ENCODE measurements around the gene ATP6V1B1.

DNA sequence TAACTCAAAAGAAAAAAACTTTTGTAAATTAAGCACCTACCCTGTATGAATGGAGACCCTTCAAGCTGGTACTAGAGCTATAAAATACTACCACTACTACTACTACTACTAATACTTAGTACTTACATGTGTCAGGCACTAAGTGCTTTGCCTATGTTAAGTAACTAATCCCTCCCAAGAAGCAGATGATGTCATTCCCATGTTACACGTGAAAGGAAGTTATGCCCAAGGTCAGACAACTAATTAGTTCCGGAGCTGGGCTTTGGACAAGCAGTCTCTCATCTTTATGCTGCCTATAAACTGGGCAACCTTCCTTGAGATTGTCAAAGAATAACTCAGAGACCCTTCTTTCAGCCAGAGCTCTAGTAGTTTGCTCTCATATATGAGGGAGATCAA lies 13.9 kb upstream of the ATP6V1B1 start:
- TF ChIP-seq POLR2AphosphoS5 (IDR thresholded peaks at IDR 0.05; ENCODE audit: low read length) (no peak), RAD21 (IDR thresholded peaks at IDR 0.05; ENCODE audit: insufficient read depth, low read depth, low read length) (no peak), RCOR1 (conservative IDR thresholded peaks at IDR 0.05; ENCODE audit: low read depth, low read length) (no peak), CHD4 (IDR thresholded peaks at IDR 0.05) (no peak), EP300 (IDR thresholded peaks at IDR 0.05; ENCODE audit: borderline replicate concordance in 1 of 2, control insufficient read depth in 1 of 2, low read depth in 2 of 2, low read length in 2 of 2) (no peak), POLR2A (IDR thresholded peaks at IDR 0.05; ENCODE audit: low read depth, low read length) (no peak)
- TF ChIP-seq, protein P1, sequence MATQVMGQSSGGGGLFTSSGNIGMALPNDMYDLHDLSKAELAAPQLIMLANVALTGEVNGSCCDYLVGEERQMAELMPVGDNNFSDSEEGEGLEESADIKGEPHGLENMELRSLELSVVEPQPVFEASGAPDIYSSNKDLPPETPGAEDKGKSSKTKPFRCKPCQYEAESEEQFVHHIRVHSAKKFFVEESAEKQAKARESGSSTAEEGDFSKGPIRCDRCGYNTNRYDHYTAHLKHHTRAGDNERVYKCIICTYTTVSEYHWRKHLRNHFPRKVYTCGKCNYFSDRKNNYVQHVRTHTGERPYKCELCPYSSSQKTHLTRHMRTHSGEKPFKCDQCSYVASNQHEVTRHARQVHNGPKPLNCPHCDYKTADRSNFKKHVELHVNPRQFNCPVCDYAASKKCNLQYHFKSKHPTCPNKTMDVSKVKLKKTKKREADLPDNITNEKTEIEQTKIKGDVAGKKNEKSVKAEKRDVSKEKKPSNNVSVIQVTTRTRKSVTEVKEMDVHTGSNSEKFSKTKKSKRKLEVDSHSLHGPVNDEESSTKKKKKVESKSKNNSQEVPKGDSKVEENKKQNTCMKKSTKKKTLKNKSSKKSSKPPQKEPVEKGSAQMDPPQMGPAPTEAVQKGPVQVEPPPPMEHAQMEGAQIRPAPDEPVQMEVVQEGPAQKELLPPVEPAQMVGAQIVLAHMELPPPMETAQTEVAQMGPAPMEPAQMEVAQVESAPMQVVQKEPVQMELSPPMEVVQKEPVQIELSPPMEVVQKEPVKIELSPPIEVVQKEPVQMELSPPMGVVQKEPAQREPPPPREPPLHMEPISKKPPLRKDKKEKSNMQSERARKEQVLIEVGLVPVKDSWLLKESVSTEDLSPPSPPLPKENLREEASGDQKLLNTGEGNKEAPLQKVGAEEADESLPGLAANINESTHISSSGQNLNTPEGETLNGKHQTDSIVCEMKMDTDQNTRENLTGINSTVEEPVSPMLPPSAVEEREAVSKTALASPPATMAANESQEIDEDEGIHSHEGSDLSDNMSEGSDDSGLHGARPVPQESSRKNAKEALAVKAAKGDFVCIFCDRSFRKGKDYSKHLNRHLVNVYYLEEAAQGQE (IDR thresholded peaks at IDR 0.05; ENCODE audit: low read depth, low read length) = no peak
- TF ChIP-seq, protein P2, sequence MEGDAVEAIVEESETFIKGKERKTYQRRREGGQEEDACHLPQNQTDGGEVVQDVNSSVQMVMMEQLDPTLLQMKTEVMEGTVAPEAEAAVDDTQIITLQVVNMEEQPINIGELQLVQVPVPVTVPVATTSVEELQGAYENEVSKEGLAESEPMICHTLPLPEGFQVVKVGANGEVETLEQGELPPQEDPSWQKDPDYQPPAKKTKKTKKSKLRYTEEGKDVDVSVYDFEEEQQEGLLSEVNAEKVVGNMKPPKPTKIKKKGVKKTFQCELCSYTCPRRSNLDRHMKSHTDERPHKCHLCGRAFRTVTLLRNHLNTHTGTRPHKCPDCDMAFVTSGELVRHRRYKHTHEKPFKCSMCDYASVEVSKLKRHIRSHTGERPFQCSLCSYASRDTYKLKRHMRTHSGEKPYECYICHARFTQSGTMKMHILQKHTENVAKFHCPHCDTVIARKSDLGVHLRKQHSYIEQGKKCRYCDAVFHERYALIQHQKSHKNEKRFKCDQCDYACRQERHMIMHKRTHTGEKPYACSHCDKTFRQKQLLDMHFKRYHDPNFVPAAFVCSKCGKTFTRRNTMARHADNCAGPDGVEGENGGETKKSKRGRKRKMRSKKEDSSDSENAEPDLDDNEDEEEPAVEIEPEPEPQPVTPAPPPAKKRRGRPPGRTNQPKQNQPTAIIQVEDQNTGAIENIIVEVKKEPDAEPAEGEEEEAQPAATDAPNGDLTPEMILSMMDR (IDR thresholded peaks at IDR 0.05 in 2 of 3, conservative IDR thresholded peaks at IDR 0.05 in 1 of 3; ENCODE audit: control insufficient read depth in 2 of 3, extremely low read depth in 1 of 3, insufficient read depth in 1 of 3, low read depth in 3 of 3, low read length in 3 of 3) = no peak
- TF ChIP-seq, protein P3, sequence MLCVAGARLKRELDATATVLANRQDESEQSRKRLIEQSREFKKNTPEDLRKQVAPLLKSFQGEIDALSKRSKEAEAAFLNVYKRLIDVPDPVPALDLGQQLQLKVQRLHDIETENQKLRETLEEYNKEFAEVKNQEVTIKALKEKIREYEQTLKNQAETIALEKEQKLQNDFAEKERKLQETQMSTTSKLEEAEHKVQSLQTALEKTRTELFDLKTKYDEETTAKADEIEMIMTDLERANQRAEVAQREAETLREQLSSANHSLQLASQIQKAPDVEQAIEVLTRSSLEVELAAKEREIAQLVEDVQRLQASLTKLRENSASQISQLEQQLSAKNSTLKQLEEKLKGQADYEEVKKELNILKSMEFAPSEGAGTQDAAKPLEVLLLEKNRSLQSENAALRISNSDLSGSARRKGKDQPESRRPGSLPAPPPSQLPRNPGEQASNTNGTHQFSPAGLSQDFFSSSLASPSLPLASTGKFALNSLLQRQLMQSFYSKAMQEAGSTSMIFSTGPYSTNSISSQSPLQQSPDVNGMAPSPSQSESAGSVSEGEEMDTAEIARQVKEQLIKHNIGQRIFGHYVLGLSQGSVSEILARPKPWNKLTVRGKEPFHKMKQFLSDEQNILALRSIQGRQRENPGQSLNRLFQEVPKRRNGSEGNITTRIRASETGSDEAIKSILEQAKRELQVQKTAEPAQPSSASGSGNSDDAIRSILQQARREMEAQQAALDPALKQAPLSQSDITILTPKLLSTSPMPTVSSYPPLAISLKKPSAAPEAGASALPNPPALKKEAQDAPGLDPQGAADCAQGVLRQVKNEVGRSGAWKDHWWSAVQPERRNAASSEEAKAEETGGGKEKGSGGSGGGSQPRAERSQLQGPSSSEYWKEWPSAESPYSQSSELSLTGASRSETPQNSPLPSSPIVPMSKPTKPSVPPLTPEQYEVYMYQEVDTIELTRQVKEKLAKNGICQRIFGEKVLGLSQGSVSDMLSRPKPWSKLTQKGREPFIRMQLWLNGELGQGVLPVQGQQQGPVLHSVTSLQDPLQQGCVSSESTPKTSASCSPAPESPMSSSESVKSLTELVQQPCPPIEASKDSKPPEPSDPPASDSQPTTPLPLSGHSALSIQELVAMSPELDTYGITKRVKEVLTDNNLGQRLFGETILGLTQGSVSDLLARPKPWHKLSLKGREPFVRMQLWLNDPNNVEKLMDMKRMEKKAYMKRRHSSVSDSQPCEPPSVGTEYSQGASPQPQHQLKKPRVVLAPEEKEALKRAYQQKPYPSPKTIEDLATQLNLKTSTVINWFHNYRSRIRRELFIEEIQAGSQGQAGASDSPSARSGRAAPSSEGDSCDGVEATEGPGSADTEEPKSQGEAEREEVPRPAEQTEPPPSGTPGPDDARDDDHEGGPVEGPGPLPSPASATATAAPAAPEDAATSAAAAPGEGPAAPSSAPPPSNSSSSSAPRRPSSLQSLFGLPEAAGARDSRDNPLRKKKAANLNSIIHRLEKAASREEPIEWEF (IDR thresholded peaks at IDR 0.05; ENCODE audit: insufficient replicate concordance, low read depth, low read length) = no peak

Data from GM12878 (cell line).